Endothelial cell of umbilical vein (primary cell): ENCODE results near the gene KCNN1. TPM values are rescaled to one million over a fixed set of nuclear protein-coding genes. Genes with fewer than 3 reads are reported as not detected.

Source experiments
- BruUV-seq: library from RNA; stranded (reverse); fragments of 400-500 nt; replicated peaks from 2 replicates; lab custom pipeline; 2021; lab: Mats Ljungman, UMichigan
- CTCF ChIA-PET: fragments of 300-600, 350-600 bp; sonication (Branson Sonifier 250); formaldehyde crosslinking; loops from one replicate; lab custom pipeline; 2021; ENCODE audit warnings: antibody characterized with exemption, inconsistent platforms; lab: Charles Lee
- POLR2A ChIA-PET: fragments of 300-600, 350-600 bp; sonication (Branson Sonifier 250); formaldehyde crosslinking; loops from one replicate; lab custom pipeline; 2021; ENCODE audit warnings: antibody characterized with exemption, inconsistent platforms; lab: Charles Lee
- DNase-seq: peaks from one replicate; pipeline ENCODE4 v3.0.0-alpha.2; 2011; ENCODE audit warnings: low read depth, low spot score
- FAIRE-seq: peaks from 2 replicates; lab custom pipeline; 2011; peaks lifted over from hg19 to GRCh38; lab: Jason Lieb, UNC
- H2AFZ ChIP-seq: 2 replicates; pipeline ENCODE4 v1.6.0; 2012; ENCODE audit warnings: low read depth, low read length, control low read depth, inconsistent platforms
- H3K27ac ChIP-seq: 2 replicates; pipeline ENCODE4 v1.5.1; 2011; ENCODE audit warnings: low read depth, mild to moderate bottlenecking, control low read depth, low read length, moderate library complexity; ENCODE audit not compliant: insufficient read depth
- H3K27me3 ChIP-seq, 2 experiments: 2 replicates each; pipeline versions ENCODE4 v1.6.0 to v1.6.1; 2011; ENCODE audit warnings: low read length in 2 of 2, mixed read lengths in 1 of 2; ENCODE audit not compliant: control insufficient read depth in 2 of 2, insufficient read depth in 2 of 2
- H3K36me3 ChIP-seq, 2 experiments: 2 replicates in 1 of 2; 3 replicates in 1 of 2; pipeline ENCODE4 v1.5.1; 2011; ENCODE audit warnings: low read length in 2 of 2, mild to moderate bottlenecking in 1 of 2, moderate library complexity in 1 of 2; ENCODE audit not compliant: control insufficient read depth in 2 of 2, insufficient read depth in 2 of 2; ENCODE audit errors: extremely low read depth in 1 of 2
- H3K4me1 ChIP-seq: 3 replicates; pipeline ENCODE4 v1.5.1; 2011; ENCODE audit warnings: mild to moderate bottlenecking, low read length; ENCODE audit not compliant: control insufficient read depth, insufficient read depth; ENCODE audit errors: extremely low read depth
- H3K4me2 ChIP-seq: 2 replicates; pipeline ENCODE4 v1.6.1; 2011; ENCODE audit warnings: low read length, control low read depth, mixed read lengths; ENCODE audit not compliant: insufficient read depth
- H3K4me3 ChIP-seq, 3 experiments: fragments of 200-600 bp in 1 of 3; sonication (generic), shearing (Covaris generic) in 1 of 3; replicated peaks in 1 of 3; 2 replicates each; pipeline ENCODE4 v1.5.1; 2011 to 2016; ENCODE audit warnings: control low read depth in 3 of 3, low read length in 3 of 3, mild to moderate bottlenecking in 2 of 3, inconsistent platforms in 1 of 3, low read depth in 1 of 3, moderate library complexity in 1 of 3; ENCODE audit not compliant: insufficient read depth in 1 of 3
- H3K79me2 ChIP-seq: 2 replicates; pipeline ENCODE4 v1.6.0; 2012; ENCODE audit warnings: low read length, inconsistent platforms; ENCODE audit not compliant: control insufficient read depth, insufficient read depth
- H3K9ac ChIP-seq: replicated peaks from 2 replicates; pipeline ENCODE3; 2011; ENCODE audit warnings: low read length, control low read depth; ENCODE audit not compliant: insufficient read depth; ENCODE audit errors: extremely low read depth
- H3K9me1 ChIP-seq: replicated peaks from 3 replicates; pipeline ENCODE4 v1.6.0; 2011; ENCODE audit warnings: mild to moderate bottlenecking, low read length; ENCODE audit not compliant: control insufficient read depth, insufficient read depth; ENCODE audit errors: extremely low read depth
- H3K9me3 ChIP-seq: replicated peaks from 2 replicates; pipeline ENCODE4 v1.5.1; 2012; ENCODE audit warnings: low read length, inconsistent platforms; ENCODE audit not compliant: control insufficient read depth, insufficient read depth
- H4K20me1 ChIP-seq: replicated peaks from 2 replicates; pipeline ENCODE3; 2011; ENCODE audit warnings: mild to moderate bottlenecking, low read length; ENCODE audit not compliant: control insufficient read depth, insufficient read depth; ENCODE audit errors: extremely low read depth
- EZH2 ChIP-seq: IDR thresholded peaks from 2 replicates; pipeline ENCODE4 v1.6.1; 2012; ENCODE audit warnings: borderline replicate concordance, low read depth, mild to moderate bottlenecking, moderate library complexity, low read length, inconsistent platforms; ENCODE audit not compliant: severe bottlenecking
- FOS ChIP-seq: IDR thresholded peaks from 2 replicates; pipeline ENCODE4 v1.6.1; 2011; ENCODE audit warnings: mild to moderate bottlenecking, low read length, moderate library complexity, borderline replicate concordance; ENCODE audit not compliant: insufficient read depth
- GATA2 ChIP-seq: IDR thresholded peaks from 2 replicates; pipeline ENCODE4 v1.7.0; 2011; ENCODE audit warnings: low read depth, mild to moderate bottlenecking, moderate library complexity, mixed read lengths, low read length; ENCODE audit not compliant: insufficient read length, insufficient read depth
- JUN ChIP-seq: IDR thresholded peaks from 2 replicates; pipeline ENCODE4 v1.6.1; 2011; ENCODE audit warnings: borderline replicate concordance, low read depth; ENCODE audit not compliant: insufficient read length, insufficient read depth
- MYC ChIP-seq: IDR thresholded peaks from one replicate; pipeline ENCODE4 v1.6.1; 2011; ENCODE audit warnings: mild to moderate bottlenecking, low read depth, low read length
- POLR2A ChIP-seq: IDR thresholded peaks from 2 replicates; pipeline ENCODE4 v1.6.1; 2012; ENCODE audit warnings: low read depth, mild to moderate bottlenecking, control low read depth, low read length
- POLR2AphosphoS5 ChIP-seq: IDR thresholded peaks from 2 replicates; pipeline ENCODE4 v1.6.1; 2012; ENCODE audit warnings: low read depth, mild to moderate bottlenecking, control low read depth, low read length, moderate library complexity; ENCODE audit not compliant: insufficient read depth
- dilution Hi-C: fragments of 300-500 bp; cut with MboI; formaldehyde crosslinking; loops from one replicate; pipeline ENCODE4 v1.15.0; 2019; ENCODE audit warnings: low sequenced_read_pairs; ENCODE audit not compliant: extremely low pct_ligation_motif_present
- intact Hi-C: fragments of 100-400 bp; cut with micrococcal nuclease; formaldehyde crosslinking; loops from one replicate; pipeline ENCODE4 v1.10.0; 2022
- polyA plus RNA-seq, 4 experiments: library from polyadenylated mRNA; depleted of rRNA in 3 of 4; stranded (reverse) in 3 of 4; unstranded in 1 of 4; fragments of >200 nt; gene quantifications; 2 replicates each; pipeline versions ENCODE4 v1.2.1 to v1.2.3, GENCODE V29; 2011 to 2012; ENCODE audit warnings: missing spikeins in 1 of 4
- total RNA-seq: library from RNA; stranded (reverse); gene quantifications from 2 replicates; pipeline ENCODE4 v1.2.3, GENCODE V29; 2021
- TF ChIP-seq, protein P1 (sequence below), 2 donors: IDR thresholded peaks; 1 replicate in 1 of 2; 2 replicates in 1 of 2; pipeline ENCODE4 v1.5.1; 2011; ENCODE audit warnings: low read length in 2 of 2, mild to moderate bottlenecking in 2 of 2, moderate library complexity in 2 of 2, control low read depth in 1 of 2, inconsistent platforms in 1 of 2, low read depth in 1 of 2; ENCODE audit not compliant: insufficient read depth in 1 of 2; ENCODE audit errors: extremely low read depth in 1 of 2
- TF ChIP-seq, protein P2 (sequence below): IDR thresholded peaks from 2 replicates; pipeline ENCODE4 v1.6.1; 2011; ENCODE audit not compliant: insufficient read depth, insufficient read length

Gene KCNN1
- total and polyA plus RNA-seq, 2 donors (not counting 3 experiments of a cell fraction or from before 2014, with no cell fraction given) = 0.18 to 0.80 TPM

DNA sequence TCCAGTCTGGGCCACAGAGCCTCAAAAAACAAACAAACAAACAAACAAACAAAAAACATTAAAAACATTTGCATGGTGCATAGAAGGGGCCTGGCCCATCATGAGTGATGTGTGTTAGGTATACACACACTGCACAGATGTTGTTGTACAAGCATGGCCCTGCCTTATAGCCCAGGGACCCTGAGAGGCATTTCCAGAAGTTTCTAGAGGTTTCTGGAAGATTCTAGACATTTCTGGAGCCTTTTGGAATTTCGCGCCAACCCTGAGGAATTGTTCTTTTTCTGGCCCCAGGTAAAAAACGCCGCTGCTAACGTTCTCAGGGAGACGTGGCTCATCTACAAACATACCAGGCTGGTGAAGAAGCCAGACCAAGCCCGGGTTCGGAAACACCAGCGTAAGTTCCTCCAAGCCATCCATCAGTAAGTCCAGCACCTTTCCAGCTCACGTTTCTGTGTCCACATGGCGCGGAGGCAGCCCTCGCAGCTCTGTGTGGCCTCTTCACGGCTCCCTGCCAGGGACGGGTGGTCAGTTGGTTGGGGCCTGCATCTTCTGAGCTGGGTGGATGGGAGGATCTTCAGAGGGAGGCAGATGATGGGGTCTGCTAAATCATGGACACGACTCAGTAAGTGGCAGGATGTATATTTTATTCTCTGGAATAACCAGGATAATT, 22.7 kb downstream of the KCNN1 start:
- H3K4me1 ChIP-seq = no peaks in the 10 kb centered on the region
- no peaks in the 10 kb centered on the region for H3K36me3 ChIP-seq
- no TSS peak for BruUV-seq
- CTCF ChIA-PET = interaction anchor here (0.6 to 1.0 kb wide), 2 partner anchors 10 to 52 kb away, joined by 3 to 4 read pairs; no protein-coding TSS in a partner anchor
- no peak overlapping the region for H3K9ac ChIP-seq
- no peaks in the 10 kb centered on the region for H4K20me1 ChIP-seq
- no peaks in the 10 kb centered on the region for H3K79me2 ChIP-seq
- H3K27me3 ChIP-seq = no peaks in the 10 kb centered on the region
- no peaks in the 10 kb centered on the region for H3K9me1 ChIP-seq
- no peak overlapping the region for H3K4me3 ChIP-seq
- no peak overlapping the region for H3K27ac ChIP-seq
- dilution Hi-C loops (no loop called here), intact Hi-C loops (no loop called here)
- no peaks in the 10 kb centered on the region for H3K9me3 ChIP-seq
- TF ChIP-seq POLR2A (no peak), MYC (no peak)
- POLR2A ChIA-PET = no interaction called here
- H2AFZ ChIP-seq = no peak overlapping the region
- DNase-seq = no peak
- no peak for FAIRE-seq
- H3K4me2 ChIP-seq = no peak overlapping the region

DNA sequence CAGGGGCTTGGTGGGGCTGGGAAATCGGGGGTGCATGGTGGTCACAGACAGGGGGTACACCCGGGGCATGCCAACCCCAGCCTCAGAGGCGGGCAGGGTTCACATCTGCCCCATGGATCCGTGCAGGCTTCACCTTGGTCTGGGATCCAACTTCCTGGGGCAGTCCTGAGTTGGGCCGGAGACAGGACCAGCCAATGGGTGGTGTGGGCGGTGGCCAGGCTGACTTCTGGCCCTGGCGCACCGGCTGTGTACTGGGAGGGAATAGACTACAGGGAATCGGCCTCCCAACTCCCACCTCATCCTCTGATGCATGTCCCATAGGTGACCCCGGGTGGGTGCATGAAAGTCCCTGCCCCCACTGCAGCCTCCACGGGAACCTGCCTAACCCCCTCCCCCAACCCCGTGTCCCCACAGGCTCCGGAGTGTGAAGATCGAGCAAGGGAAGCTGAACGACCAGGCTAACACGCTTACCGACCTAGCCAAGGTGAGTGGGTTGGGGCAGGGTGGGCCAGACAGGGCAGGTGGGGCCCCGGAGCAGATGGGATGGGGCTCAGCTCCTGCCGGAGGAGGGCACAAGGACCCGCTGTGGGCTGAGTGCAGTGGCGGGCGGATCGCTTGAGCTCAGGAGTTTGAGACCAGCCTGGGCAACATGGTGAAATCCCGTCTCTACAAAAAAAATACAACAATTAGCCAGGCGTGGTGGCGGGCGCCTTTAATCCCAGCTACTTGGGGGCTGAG, 26.3 kb downstream of the KCNN1 start:
- FAIRE-seq = no peak

More for the DNA sequence above, 26.3 kb downstream of the KCNN1 start:
- ChIA-PET CTCF (interaction anchor here (0.6 to 6.6 kb wide), 8 partner anchors 12 to 134 kb away, joined by 3 to 203 read pairs (median 14); partner anchors contain the start of genes CCDC124, RPL18A and SLC5A5), POLR2A (interaction anchor here (0.9 kb wide), 1 partner anchor 134 kb away, joined by 4 read pairs; the partner anchor contains the start of gene RPL18A)
- Histone ChIP-seq H3K4me1 (no peaks in the 10 kb centered on the region), H3K27me3 (no peaks in the 10 kb centered on the region), H2AFZ (no peak overlapping the region), H4K20me1 (no peaks in the 10 kb centered on the region), H3K9me1 (no peaks in the 10 kb centered on the region), H3K36me3 (no peaks in the 10 kb centered on the region), H3K9me3 (no peaks in the 10 kb centered on the region), H3K4me2 (no peak overlapping the region), H3K4me3 (no peak overlapping the region), H3K79me2 (no peaks in the 10 kb centered on the region), H3K9ac (no peak overlapping the region), H3K27ac (no peak overlapping the region)
- dilution Hi-C loops = no loop called here
- TF ChIP-seq GATA2 (no peak), JUN (no peak), POLR2AphosphoS5 (no peak), MYC (no peak), POLR2A (no peak), FOS (no peak), EZH2 (no peak)
- TF ChIP-seq, protein P1, sequence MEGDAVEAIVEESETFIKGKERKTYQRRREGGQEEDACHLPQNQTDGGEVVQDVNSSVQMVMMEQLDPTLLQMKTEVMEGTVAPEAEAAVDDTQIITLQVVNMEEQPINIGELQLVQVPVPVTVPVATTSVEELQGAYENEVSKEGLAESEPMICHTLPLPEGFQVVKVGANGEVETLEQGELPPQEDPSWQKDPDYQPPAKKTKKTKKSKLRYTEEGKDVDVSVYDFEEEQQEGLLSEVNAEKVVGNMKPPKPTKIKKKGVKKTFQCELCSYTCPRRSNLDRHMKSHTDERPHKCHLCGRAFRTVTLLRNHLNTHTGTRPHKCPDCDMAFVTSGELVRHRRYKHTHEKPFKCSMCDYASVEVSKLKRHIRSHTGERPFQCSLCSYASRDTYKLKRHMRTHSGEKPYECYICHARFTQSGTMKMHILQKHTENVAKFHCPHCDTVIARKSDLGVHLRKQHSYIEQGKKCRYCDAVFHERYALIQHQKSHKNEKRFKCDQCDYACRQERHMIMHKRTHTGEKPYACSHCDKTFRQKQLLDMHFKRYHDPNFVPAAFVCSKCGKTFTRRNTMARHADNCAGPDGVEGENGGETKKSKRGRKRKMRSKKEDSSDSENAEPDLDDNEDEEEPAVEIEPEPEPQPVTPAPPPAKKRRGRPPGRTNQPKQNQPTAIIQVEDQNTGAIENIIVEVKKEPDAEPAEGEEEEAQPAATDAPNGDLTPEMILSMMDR (IDR thresholded peaks at IDR 0.05; ENCODE audit: extremely low read depth in 1 of 2, insufficient read depth in 1 of 2, low read depth in 1 of 2, low read length in 2 of 2) = no peak
- TF ChIP-seq, protein P2, sequence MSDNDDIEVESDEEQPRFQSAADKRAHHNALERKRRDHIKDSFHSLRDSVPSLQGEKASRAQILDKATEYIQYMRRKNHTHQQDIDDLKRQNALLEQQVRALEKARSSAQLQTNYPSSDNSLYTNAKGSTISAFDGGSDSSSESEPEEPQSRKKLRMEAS = no peak
- intact Hi-C loops = no loop called here
- BruUV-seq = no TSS peak
- no peak for DNase-seq
